Activated CD4-positive, alpha-beta T cell treated with anti-CD3 and anti-CD28 coated beads, Interleukin-2, amount 50 U/mL, for 1 hour (primary cell): Measurements from ENCODE around the gene SEC16B.

Experiments used
- DNase-seq: peaks from one replicate; pipeline ENCODE4 v3.0.0-alpha.2; 2020

The SEC16B gene

DNA sequence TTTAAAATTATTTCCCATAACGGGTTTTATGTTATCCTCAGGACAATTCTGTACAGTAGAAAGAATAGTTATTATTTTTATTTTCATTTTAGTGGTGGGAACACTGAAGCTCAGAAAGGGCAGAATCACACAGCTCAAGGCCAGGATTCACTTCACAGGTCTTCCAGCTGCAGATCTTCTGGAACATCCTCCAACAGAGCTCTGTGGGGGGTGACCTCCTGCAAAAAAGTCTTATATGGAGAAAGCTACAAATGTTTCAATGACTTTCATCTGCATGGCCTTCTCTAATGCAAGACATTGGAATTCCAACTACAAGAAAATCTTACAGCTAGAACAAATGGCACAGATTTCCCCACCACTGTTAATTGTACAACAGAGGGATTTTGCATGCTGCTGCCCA, 64.2 kb downstream of the SEC16B start:
- no peak for DNase-seq

GRCh38 chr1:177902266-177902665, 67.6 kb downstream of the SEC16B start:
- no peak for DNase-seq

DNA sequence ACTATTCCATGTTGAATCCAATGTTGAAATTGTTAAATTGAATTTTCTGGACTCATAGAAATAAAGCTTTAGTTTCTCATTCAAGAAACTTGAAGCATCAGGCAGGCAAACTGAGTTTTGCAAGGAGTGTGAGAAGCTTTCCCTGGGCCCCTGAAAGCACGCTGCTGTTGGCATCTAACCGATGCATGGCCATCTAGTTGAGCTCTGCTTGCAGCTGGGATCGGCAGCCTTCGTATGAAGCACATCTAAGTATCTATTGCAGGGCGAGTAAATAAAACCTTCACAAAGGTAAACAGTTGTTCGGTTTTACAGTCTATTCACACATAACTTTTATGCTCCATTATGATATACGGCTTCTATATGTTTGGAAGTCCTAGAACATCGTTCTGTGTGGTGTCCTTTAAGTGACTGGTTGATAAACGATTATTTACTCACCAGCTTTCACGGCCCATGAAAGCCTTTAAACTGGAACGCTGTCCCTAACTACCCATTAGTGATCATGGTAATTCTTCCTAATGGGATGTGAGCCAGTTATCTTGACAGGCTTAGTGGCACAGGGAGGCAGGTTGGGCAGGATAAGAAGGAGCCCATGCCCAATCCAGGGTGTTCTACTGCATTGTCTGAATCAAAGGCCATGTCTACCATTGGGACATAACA, 71.7 kb downstream of the SEC16B start:
- DNase-seq: no peak

- DNase-seq: no peak
These were observed 72.4 kb downstream of the SEC16B start for GRCh38 chr1:177897281-177897997.
